Bronchial epithelial cell (primary cell): ENCODE measurements around the gene MYH1. TPM values are rescaled to one million over a fixed set of nuclear protein-coding genes. Genes with fewer than 3 reads are reported as not detected.
"Not testable (repeated sequence)": the region's sequence is repeated elsewhere in the genome, so short reads cannot be mapped to it uniquely, and the experiment has no call there.

Source experiments
- DNase-seq: peaks from one replicate; pipeline ENCODE4 v3.0.0-alpha.2; 2010; ENCODE audit warnings: low read depth
- FAIRE-seq: peaks from 2 replicates; lab custom pipeline; 2011; peaks lifted over from hg19 to GRCh38; lab: Jason Lieb, UNC
- H3K27me3 ChIP-seq: 2 replicates; pipeline ENCODE4 v1.5.1; 2011; ENCODE audit warnings: low read length; ENCODE audit not compliant: control insufficient read depth, insufficient read depth
- H3K36me3 ChIP-seq: 2 replicates; pipeline ENCODE4 v1.5.1; 2011; ENCODE audit warnings: low read length; ENCODE audit not compliant: control insufficient read depth, insufficient read depth
- H3K4me3 ChIP-seq: 2 replicates; pipeline ENCODE4 v1.5.1; 2011; ENCODE audit warnings: mild to moderate bottlenecking, low read depth, low read length, control low read depth
- total RNA-seq: library from RNA; depleted of rRNA; stranded (reverse); fragments of >200 nt; gene quantifications from 2 replicates; pipeline ENCODE4 v1.2.1, GENCODE V29; 2014
- TF ChIP-seq, protein P1 (sequence below): IDR thresholded peaks from 2 replicates; pipeline ENCODE4 v1.5.1; 2011; ENCODE audit warnings: mild to moderate bottlenecking, moderate library complexity, low read length, control low read depth, inconsistent platforms; ENCODE audit not compliant: insufficient read depth, severe bottlenecking

The MYH1 gene
- total RNA-seq, 1 donor from 2014 or later = not detected

- no peak for FAIRE-seq
- TF ChIP-seq, protein P1, sequence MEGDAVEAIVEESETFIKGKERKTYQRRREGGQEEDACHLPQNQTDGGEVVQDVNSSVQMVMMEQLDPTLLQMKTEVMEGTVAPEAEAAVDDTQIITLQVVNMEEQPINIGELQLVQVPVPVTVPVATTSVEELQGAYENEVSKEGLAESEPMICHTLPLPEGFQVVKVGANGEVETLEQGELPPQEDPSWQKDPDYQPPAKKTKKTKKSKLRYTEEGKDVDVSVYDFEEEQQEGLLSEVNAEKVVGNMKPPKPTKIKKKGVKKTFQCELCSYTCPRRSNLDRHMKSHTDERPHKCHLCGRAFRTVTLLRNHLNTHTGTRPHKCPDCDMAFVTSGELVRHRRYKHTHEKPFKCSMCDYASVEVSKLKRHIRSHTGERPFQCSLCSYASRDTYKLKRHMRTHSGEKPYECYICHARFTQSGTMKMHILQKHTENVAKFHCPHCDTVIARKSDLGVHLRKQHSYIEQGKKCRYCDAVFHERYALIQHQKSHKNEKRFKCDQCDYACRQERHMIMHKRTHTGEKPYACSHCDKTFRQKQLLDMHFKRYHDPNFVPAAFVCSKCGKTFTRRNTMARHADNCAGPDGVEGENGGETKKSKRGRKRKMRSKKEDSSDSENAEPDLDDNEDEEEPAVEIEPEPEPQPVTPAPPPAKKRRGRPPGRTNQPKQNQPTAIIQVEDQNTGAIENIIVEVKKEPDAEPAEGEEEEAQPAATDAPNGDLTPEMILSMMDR = no peak
These were observed 31.7 kb upstream of the MYH1 start for GRCh38 chr17:10550014-10550413.

DNA sequence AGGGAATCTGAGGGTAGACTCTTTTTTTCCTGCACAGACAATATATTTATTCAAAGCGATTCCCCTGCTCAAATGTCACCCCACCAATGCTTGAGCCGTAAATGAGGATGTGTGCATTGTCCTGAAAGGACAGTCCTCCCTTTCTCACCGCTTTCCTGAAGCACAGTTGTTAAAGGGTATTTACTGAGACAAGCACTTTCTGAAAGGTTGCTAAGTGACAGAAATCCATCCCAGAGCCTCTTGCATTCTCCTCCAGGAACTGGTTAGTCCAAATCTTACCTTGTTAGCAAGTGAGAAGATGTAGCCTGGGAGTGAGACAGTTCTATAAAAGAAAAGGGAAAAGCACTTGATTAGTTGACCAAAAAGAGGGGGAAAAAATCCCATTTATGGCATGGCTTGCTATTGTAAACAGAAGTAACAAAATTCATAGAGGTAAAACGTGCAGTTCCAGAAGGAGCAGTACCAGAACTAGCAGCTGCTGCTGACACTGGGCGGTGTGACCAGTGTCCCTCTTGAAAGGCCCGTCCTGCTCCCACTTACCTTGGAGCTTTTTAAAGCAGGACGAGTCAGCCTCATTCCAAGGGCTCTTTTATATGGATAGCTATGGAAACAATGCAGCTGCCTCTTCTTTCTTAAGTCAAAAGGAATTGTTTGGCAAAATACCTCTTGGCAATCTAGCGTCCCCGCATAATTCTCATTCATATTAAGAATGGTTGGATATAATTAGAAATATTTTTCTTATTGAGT lies 30.9 kb upstream of the MYH1 start, which contains the start of gene MYH2:
MYH2 (minus strand) TSS at position 563 of the 747 bp plus-strand sequence. CDS start 1,738 bp downstream, outside the sequence.
- TF ChIP-seq, protein P1 = no peak
- H3K27me3 ChIP-seq = no peaks in the 10 kb centered on the region
- DNase-seq (no peak), FAIRE-seq (no peak)
- no peak within 1 kb of the TSS for H3K4me3 ChIP-seq
- H3K36me3 ChIP-seq = no peaks in the 10 kb centered on the region

More at GRCh38 chr17:10550014-10550413, 31.7 kb upstream of the MYH1 start:
- no peaks in the 10 kb centered on the region for H3K27me3 ChIP-seq
- DNase-seq = no peak
- H3K4me3 ChIP-seq = no peak overlapping the region
- H3K36me3 ChIP-seq = no peaks in the 10 kb centered on the region

- DNase-seq (no peak), FAIRE-seq (no peak)
- Histone ChIP-seq H3K36me3 (no peaks in the 10 kb centered on the region), H3K27me3 (no peaks in the 10 kb centered on the region), H3K4me3 (no peak overlapping the region)
- TF ChIP-seq, protein P1 = no peak
These were observed 29.0 kb upstream of the MYH1 start for GRCh38 chr17:10547351-10547750.

GRCh38 chr17:10543486-10543885 lies 25.1 kb upstream of the MYH1 start:
- not testable (repeated sequence) for H3K27me3 ChIP-seq, FAIRE-seq, H3K36me3 ChIP-seq, H3K4me3 ChIP-seq
- DNase-seq = peak; percentile 8

DNA sequence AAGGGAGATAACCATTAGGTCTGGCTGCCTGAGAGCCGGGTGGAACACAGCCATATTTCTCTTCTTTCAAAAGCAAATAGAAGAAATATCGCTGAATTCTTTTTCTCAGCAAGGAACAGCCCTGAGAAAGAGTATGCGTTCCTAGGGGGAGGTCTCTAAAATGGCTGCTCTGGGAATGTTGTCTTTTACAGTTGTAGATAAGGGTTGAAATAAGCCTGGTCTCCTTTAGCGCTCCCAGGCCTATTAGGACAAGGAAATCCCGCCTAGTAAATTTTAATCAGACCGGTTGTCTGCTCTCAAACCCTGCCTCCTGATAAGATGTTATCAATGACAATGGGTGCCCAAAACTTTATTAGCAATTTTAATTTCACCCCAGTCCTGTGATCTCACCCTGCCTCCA lies 22.8 kb upstream of the MYH1 start:
- not testable (repeated sequence) for H3K27me3 ChIP-seq, H3K36me3 ChIP-seq, DNase-seq, FAIRE-seq, H3K4me3 ChIP-seq

GRCh38 chr17:10532026-10532425 lies 13.7 kb upstream of the MYH1 start:
- no peaks in the 10 kb centered on the region for H3K36me3 ChIP-seq
- no peak for FAIRE-seq
- H3K27me3 ChIP-seq = no peaks in the 10 kb centered on the region
- DNase-seq = no peak
- no peak overlapping the region for H3K4me3 ChIP-seq
- TF ChIP-seq, protein P1 = no peak

DNA sequence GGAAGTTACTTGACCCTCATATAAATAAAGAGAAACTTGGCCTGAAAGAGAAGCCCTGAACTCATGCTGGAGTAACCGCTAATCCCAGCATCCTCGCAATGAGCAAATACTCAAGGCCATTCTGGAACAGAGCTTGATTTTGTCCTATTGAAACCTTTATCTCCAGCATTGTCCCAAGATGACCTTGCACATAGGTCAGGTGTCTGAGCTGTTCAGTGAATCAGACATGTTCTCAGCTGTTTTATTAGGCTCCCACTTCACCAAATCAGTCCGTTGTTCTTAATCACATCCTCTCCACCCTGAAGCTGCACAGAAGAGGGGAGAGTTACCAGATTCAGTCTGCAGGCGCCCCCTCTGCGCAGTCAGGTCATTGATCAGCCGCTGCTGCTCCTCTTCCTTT lies 9.1 kb upstream of the MYH1 start:
- TF ChIP-seq, protein P1 = no peak
- Histone ChIP-seq H3K36me3 (no peaks in the 10 kb centered on the region), H3K27me3 (no peaks in the 10 kb centered on the region), H3K4me3 (no peak overlapping the region)
- DNase-seq (no peak), FAIRE-seq (no peak)
